GM18508 (cell line): ENCODE measurements around the gene ZZZ3.
"Not testable (repeated sequence)": the region's sequence is repeated elsewhere in the genome, so short reads cannot be mapped to it uniquely, and the experiment has no call there.

Experiments
- ATAC-seq: cut with Tn5 transposase; IDR thresholded peaks from one replicate; pipeline ENCODE4 v1.9.1; 2021; ENCODE audit warnings: moderate number of reproducible peaks; ENCODE audit not compliant: insufficient read depth, unreplicated experiment

ZZZ3 gene

GRCh38 chr1:77672374-77672773 is 10.1 kb downstream of the ZZZ3 start:
- no peak for ATAC-seq

GRCh38 chr1:77671836-77672235 is 10.6 kb downstream of the ZZZ3 start:
- ATAC-seq, result no peak

- ATAC-seq, result no peak
Observed at GRCh38 chr1:77670330-77670729, 12.1 kb downstream of the ZZZ3 start.

GRCh38 chr1:77668924-77669449 is 13.5 kb downstream of the ZZZ3 start:
- ATAC-seq, result no peak

GRCh38 chr1:77664939-77665516 is 17.4 kb downstream of the ZZZ3 start:
- no peak for ATAC-seq

GRCh38 chr1:77661696-77662095 is 20.8 kb downstream of the ZZZ3 start:
- no peak for ATAC-seq

- ATAC-seq, result peak; percentile 60
Observed at GRCh38 chr1:77659879-77660593, 22.4 kb downstream of the ZZZ3 start.

GRCh38 chr1:77658271-77658670 is 24.2 kb downstream of the ZZZ3 start:
- ATAC-seq, result no peak

GRCh38 chr1:77655431-77655974 is 27.0 kb downstream of the ZZZ3 start:
- no peak for ATAC-seq

GRCh38 chr1:77652970-77653516 is 29.4 kb downstream of the ZZZ3 start:
- no peak for ATAC-seq

GRCh38 chr1:77652268-77652667 is 30.2 kb downstream of the ZZZ3 start:
- no peak for ATAC-seq

- no peak for ATAC-seq
Observed at GRCh38 chr1:77649127-77649526, 33.3 kb downstream of the ZZZ3 start.

GRCh38 chr1:77646224-77646623 is 36.2 kb downstream of the ZZZ3 start:
- not testable (repeated sequence) for ATAC-seq

GRCh38 chr1:77643456-77643855 is 39.0 kb downstream of the ZZZ3 start:
- ATAC-seq, result no peak

GRCh38 chr1:77642941-77643340 is 39.5 kb downstream of the ZZZ3 start:
- ATAC-seq, result no peak

GRCh38 chr1:77642196-77642595 is 40.3 kb downstream of the ZZZ3 start:
- ATAC-seq, result no peak

- no peak for ATAC-seq
Observed at GRCh38 chr1:77639557-77640069, 42.8 kb downstream of the ZZZ3 start.

- no peak for ATAC-seq
Observed at GRCh38 chr1:77639056-77639455, 43.4 kb downstream of the ZZZ3 start.

GRCh38 chr1:77636864-77637263 is 45.6 kb downstream of the ZZZ3 start:
- no peak for ATAC-seq
